GM23338 (cell line): ENCODE results near the gene POLDIP2. TPM values are rescaled to one million over a fixed set of nuclear protein-coding genes. Genes with fewer than 3 reads are reported as not detected.
A peak's percentile ranks its signal among the peaks of the same experiment; 100 is the strongest.

Experiments used
- ATAC-seq: fragments of 200-7000 bp; cut with Tn5 transposase; 3 replicates; pipeline ENCODE4 v1.9.1; 2020
- DNase-seq: peaks from one replicate; pipeline ENCODE4 v3.0.0-alpha.2; 2015; ENCODE audit warnings: low spot score
- H2AFZ ChIP-seq: fragments of 200-600 bp; sonication (generic); 2 replicates; pipeline ENCODE4 v1.8.0; 2016; ENCODE audit warnings: antibody characterized with exemption, mild to moderate bottlenecking, moderate library complexity
- H3F3A ChIP-seq: fragments of 200-600 bp; sonication (generic); replicated peaks from 2 replicates; pipeline ENCODE4 v1.8.0; 2017; ENCODE audit warnings: antibody characterized with exemption, mixed run types, low read depth
- H3K27ac ChIP-seq: fragments of 200-600 bp; sonication (generic); 2 replicates; pipeline ENCODE4 v1.6.1; 2016; ENCODE audit warnings: low read depth
- H3K27me3 ChIP-seq: fragments of 200-600 bp; sonication (generic); 2 replicates; pipeline ENCODE4 v1.8.0; 2016; ENCODE audit warnings: mild to moderate bottlenecking, mixed run types, moderate library complexity; ENCODE audit not compliant: insufficient read depth
- H3K36me3 ChIP-seq: fragments of 200-600 bp; sonication (generic); 2 replicates; pipeline ENCODE4 v1.8.0; 2016; ENCODE audit warnings: mild to moderate bottlenecking; ENCODE audit not compliant: insufficient read depth
- H3K4me1 ChIP-seq: fragments of 200-600 bp; sonication (generic); 2 replicates; pipeline ENCODE4 v1.8.0; 2016; ENCODE audit warnings: mild to moderate bottlenecking, moderate library complexity; ENCODE audit not compliant: insufficient read depth
- H3K4me2 ChIP-seq: fragments of 200-600 bp; sonication (generic); 2 replicates; pipeline ENCODE4 v1.7.1; 2017; ENCODE audit warnings: mixed run types
- H3K4me3 ChIP-seq: fragments of 200-600 bp; sonication (generic); 2 replicates; pipeline ENCODE4 v1.6.1; 2016; ENCODE audit warnings: mixed run types
- H3K79me2 ChIP-seq: fragments of 200-600 bp; sonication (generic); replicated peaks from 2 replicates; pipeline ENCODE4 v1.8.0; 2017; ENCODE audit warnings: mild to moderate bottlenecking; ENCODE audit not compliant: insufficient read depth
- H3K9me2 ChIP-seq: fragments of 200-600 bp; sonication (generic); 2 replicates; pipeline ENCODE4 v1.8.0; 2017; ENCODE audit not compliant: insufficient read depth
- H4K20me1 ChIP-seq: fragments of 200-600 bp; sonication (generic); replicated peaks from 2 replicates; pipeline ENCODE4 v1.8.0; 2017; ENCODE audit warnings: mild to moderate bottlenecking; ENCODE audit not compliant: insufficient read depth
- H3K27ac Mint-ChIP-seq: 2 replicates; pipeline ENCODE4 v1.8.0; 2020; ENCODE audit warnings: inconsistent platforms, mild to moderate bottlenecking, moderate library complexity, mixed read lengths
- H3K27me3 Mint-ChIP-seq: 3 replicates; pipeline ENCODE4 v1.8.0; 2022; ENCODE audit warnings: low read depth, mild to moderate bottlenecking, moderate library complexity, mixed read lengths, inconsistent platforms; ENCODE audit not compliant: insufficient read depth, poor library complexity
- H3K36me3 Mint-ChIP-seq: 3 replicates; pipeline ENCODE4 v1.8.0; 2021; ENCODE audit warnings: low read depth, mild to moderate bottlenecking, inconsistent platforms, moderate library complexity, mixed read lengths
- H3K4me1 Mint-ChIP-seq: 3 replicates; pipeline ENCODE4 v1.8.0; 2020; ENCODE audit warnings: mild to moderate bottlenecking, inconsistent platforms, mixed read lengths
- H3K4me3 Mint-ChIP-seq: 3 replicates; pipeline ENCODE4 v1.8.0; 2021; ENCODE audit warnings: moderate library complexity, mild to moderate bottlenecking, inconsistent platforms, mixed read lengths
- H3K9me3 Mint-ChIP-seq: 3 replicates; pipeline ENCODE4 v1.8.0; 2020; ENCODE audit warnings: moderate library complexity, mild to moderate bottlenecking, inconsistent platforms, mixed read lengths
- CREB1 ChIP-seq: fragments of 250-450 bp; sonication (Bioruptor Pico); IDR thresholded peaks from 2 replicates; pipeline ENCODE4 v1.5.0; 2020; ENCODE audit warnings: low read depth, mild to moderate bottlenecking, moderate library complexity
- EZH2 ChIP-seq: fragments of 200-600 bp; sonication (generic); IDR thresholded peaks from one replicate; pipeline ENCODE4 v1.8.0; 2017; ENCODE audit warnings: antibody characterized with exemption, mild to moderate bottlenecking, low read depth; ENCODE audit not compliant: unreplicated experiment
- STAT1 ChIP-seq: IDR thresholded peaks from one replicate; pipeline ENCODE4 v1.6.1; 2016; ENCODE audit warnings: antibody characterized with exemption; ENCODE audit not compliant: unreplicated experiment
- ZNF331 ChIP-seq: fragments of 250-450 bp; sonication (Bioruptor Pico); IDR thresholded peaks from 2 replicates; pipeline ENCODE4 v1.5.0; 2020; ENCODE audit warnings: low read depth, mild to moderate bottlenecking, moderate library complexity
- polyA plus RNA-seq: library from polyadenylated mRNA; unstranded; fragments of >200 nt; fragmentation: Nextera tagmentation; extraction: Ambion mirVana; gene quantifications from 2 replicates; pipeline ENCODE4 v1.2.1, GENCODE V29; 2016
- total RNA-seq: library from RNA; depleted of rRNA; stranded (reverse); fragments of >200 nt; shearing (Covaris generic); gene quantifications from 2 replicates; pipeline ENCODE4 v1.2.3, GENCODE V29; 2014
- TF ChIP-seq, protein P1 (sequence below): fragments of 250-450 bp; sonication (Bioruptor Pico); IDR thresholded peaks from 2 replicates; pipeline ENCODE4 v1.5.0; 2020; ENCODE audit warnings: mild to moderate bottlenecking, moderate library complexity
- TF ChIP-seq, protein P2 (sequence below), 2 experiments: fragments of 200-600 bp in 1 of 2; sonication (generic) in 1 of 2; conservative IDR thresholded peaks; 2 replicates each; pipeline versions ENCODE4 v1.5.1 to v1.6.1; 2016 to 2017; ENCODE audit warnings: antibody characterized with exemption in 2 of 2, low read depth in 2 of 2, mild to moderate bottlenecking in 2 of 2, moderate library complexity in 1 of 2

POLDIP2 gene
- total and polyA plus RNA-seq, 2 experiments from 2014 or later: 45.7 to 77.1 TPM

DNA sequence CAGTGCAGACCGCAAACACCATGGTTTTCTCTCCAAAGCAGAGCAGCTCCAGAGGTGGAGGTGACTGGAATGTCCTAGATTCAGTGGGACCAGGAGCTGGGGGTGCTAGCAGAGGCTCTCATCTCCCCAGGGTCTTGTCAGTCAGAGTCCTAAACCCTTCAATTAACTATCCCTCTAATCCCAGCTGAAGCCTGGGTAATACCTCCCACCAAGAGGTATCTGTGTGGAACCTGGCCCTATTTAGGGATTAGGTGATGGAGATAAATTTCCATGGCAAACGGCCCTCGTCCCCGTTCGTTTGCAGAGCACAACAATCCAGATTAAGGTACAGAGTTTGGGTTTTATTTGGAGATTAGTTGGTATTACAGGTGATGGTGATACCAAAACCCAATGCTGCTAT lies 5.9 kb upstream of the POLDIP2 start (continued):
- TF ChIP-seq, protein P1, sequence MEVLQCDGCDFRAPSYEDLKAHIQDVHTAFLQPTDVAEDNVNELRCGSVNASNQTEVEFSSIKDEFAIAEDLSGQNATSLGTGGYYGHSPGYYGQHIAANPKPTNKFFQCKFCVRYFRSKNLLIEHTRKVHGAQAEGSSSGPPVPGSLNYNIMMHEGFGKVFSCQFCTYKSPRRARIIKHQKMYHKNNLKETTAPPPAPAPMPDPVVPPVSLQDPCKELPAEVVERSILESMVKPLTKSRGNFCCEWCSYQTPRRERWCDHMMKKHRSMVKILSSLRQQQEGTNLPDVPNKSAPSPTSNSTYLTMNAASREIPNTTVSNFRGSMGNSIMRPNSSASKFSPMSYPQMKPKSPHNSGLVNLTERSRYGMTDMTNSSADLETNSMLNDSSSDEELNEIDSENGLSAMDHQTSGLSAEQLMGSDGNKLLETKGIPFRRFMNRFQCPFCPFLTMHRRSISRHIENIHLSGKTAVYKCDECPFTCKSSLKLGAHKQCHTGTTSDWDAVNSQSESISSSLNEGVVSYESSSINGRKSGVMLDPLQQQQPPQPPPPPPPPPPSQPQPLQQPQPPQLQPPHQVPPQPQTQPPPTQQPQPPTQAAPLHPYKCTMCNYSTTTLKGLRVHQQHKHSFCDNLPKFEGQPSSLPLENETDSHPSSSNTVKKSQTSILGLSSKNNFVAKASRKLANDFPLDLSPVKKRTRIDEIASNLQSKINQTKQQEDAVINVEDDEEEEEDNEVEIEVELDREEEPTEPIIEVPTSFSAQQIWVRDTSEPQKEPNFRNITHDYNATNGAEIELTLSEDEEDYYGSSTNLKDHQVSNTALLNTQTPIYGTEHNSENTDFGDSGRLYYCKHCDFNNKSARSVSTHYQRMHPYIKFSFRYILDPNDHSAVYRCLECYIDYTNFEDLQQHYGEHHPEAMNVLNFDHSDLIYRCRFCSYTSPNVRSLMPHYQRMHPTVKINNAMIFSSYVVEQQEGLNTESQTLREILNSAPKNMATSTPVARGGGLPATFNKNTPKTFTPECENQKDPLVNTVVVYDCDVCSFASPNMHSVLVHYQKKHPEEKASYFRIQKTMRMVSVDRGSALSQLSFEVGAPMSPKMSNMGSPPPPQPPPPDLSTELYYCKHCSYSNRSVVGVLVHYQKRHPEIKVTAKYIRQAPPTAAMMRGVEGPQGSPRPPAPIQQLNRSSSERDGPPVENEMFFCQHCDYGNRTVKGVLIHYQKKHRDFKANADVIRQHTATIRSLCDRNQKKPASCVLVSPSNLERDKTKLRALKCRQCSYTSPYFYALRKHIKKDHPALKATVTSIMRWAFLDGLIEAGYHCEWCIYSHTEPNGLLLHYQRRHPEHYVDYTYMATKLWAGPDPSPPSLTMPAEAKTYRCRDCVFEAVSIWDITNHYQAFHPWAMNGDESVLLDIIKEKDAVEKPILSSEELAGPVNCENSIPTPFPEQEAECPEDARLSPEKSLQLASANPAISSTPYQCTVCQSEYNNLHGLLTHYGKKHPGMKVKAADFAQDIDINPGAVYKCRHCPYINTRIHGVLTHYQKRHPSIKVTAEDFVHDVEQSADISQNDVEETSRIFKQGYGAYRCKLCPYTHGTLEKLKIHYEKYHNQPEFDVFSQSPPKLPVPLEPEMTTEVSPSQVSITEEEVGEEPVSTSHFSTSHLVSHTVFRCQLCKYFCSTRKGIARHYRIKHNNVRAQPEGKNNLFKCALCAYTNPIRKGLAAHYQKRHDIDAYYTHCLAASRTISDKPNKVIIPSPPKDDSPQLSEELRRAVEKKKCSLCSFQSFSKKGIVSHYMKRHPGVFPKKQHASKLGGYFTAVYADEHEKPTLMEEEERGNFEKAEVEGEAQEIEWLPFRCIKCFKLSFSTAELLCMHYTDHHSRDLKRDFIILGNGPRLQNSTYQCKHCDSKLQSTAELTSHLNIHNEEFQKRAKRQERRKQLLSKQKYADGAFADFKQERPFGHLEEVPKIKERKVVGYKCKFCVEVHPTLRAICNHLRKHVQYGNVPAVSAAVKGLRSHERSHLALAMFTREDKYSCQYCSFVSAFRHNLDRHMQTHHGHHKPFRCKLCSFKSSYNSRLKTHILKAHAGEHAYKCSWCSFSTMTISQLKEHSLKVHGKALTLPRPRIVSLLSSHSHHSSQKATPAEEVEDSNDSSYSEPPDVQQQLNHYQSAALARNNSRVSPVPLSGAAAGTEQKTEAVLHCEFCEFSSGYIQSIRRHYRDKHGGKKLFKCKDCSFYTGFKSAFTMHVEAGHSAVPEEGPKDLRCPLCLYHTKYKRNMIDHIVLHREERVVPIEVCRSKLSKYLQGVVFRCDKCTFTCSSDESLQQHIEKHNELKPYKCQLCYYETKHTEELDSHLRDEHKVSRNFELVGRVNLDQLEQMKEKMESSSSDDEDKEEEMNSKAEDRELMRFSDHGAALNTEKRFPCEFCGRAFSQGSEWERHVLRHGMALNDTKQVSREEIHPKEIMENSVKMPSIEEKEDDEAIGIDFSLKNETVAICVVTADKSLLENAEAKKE (CRISPR knock-in tag): no peak
- no peak for TF ChIP-seq ZNF331 (CRISPR knock-in tag)
- TF ChIP-seq, protein P2, sequence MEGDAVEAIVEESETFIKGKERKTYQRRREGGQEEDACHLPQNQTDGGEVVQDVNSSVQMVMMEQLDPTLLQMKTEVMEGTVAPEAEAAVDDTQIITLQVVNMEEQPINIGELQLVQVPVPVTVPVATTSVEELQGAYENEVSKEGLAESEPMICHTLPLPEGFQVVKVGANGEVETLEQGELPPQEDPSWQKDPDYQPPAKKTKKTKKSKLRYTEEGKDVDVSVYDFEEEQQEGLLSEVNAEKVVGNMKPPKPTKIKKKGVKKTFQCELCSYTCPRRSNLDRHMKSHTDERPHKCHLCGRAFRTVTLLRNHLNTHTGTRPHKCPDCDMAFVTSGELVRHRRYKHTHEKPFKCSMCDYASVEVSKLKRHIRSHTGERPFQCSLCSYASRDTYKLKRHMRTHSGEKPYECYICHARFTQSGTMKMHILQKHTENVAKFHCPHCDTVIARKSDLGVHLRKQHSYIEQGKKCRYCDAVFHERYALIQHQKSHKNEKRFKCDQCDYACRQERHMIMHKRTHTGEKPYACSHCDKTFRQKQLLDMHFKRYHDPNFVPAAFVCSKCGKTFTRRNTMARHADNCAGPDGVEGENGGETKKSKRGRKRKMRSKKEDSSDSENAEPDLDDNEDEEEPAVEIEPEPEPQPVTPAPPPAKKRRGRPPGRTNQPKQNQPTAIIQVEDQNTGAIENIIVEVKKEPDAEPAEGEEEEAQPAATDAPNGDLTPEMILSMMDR (conservative IDR thresholded peaks at IDR 0.05; ENCODE audit: low read depth in 2 of 2): no peak
- TF ChIP-seq CREB1: no peak
- no peak for TF ChIP-seq EZH2

DNA sequence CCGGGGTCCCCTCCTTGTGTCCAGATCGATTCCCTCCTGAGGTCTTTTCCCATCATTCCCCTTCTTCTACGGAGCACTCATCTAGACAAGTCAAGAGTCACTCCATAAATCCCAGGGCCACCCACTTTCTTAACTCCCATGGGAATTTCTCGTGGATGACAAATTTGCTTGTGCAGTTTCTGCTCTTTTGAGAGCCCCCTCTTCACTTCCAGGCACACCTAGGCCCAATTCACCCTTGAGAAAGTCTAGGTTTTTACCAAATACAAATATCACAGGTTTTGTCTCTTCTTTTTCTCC lies 522 bp upstream of the POLDIP2 start:
- Mint-ChIP-seq H3K4me3 (peak overlapping the region; percentile 94), H3K27me3 (peaks cover 6% of the 10 kb centered on the region), H3K36me3 (peaks cover 68% of the 10 kb centered on the region), H3K9me3 (no peaks in the 10 kb centered on the region; the same call in 2 of the 3 replicates), H3K27ac (peak overlapping the region; percentile 93), H3K4me1 (peaks cover 14% of the 10 kb centered on the region)
- peak overlapping the region; percentile 83 for H3K27ac ChIP-seq
- H3K4me1 ChIP-seq: peaks cover 13% of the 10 kb centered on the region
- H3F3A ChIP-seq: no peaks in the 10 kb centered on the region; the same call in 1 of the 2 replicates
- peaks cover 17% of the 10 kb centered on the region for H3K36me3 ChIP-seq
- H3K9me2 ChIP-seq: no peaks in the 10 kb centered on the region
- ATAC-seq (no peak), DNase-seq (no peak)
- TF ChIP-seq STAT1: no peak
- no peaks in the 10 kb centered on the region for H3K27me3 ChIP-seq
- peak overlapping the region; percentile 89 for H3K4me3 ChIP-seq
- H3K4me2 ChIP-seq: peak overlapping the region; percentile 89
- H2AFZ ChIP-seq: peak overlapping the region; percentile 89; the same call in 1 of the 2 replicates
- H3K79me2 ChIP-seq: peaks cover 24% of the 10 kb centered on the region
- H4K20me1 ChIP-seq: no peaks in the 10 kb centered on the region; the same call in 1 of the 2 replicates
